ENCODE results near the gene LAD1.

Gene LAD1

GRCh38 chr1:201365251-201365650 is 33.9 kb downstream of the LAD1 start:
- H3K4me3 ChIP-seq (ENCODE audit: low read depth, low read length) = no peak overlapping the region
- TF ChIP-seq CTCF (IDR thresholded peaks at IDR 0.05; ENCODE audit: low read depth, low read length, missing control alignments) = no peak
- in situ Hi-C loops (cut with HindIII; ENCODE audit: low sequenced_read_pairs) = no loop called here
- no peak for DNase-seq (ENCODE audit: low read depth)

- no peak overlapping the region for H3K4me3 ChIP-seq (ENCODE audit: low read depth, low read length)
- no peak for DNase-seq (ENCODE audit: low read depth)
- in situ Hi-C loops (cut with HindIII; ENCODE audit: low sequenced_read_pairs) = no loop called here
- TF ChIP-seq CTCF (IDR thresholded peaks at IDR 0.05; ENCODE audit: low read depth, low read length, missing control alignments) = no peak
Observed at GRCh38 chr1:201364808-201365105, 34.4 kb downstream of the LAD1 start.

- in situ Hi-C loops (cut with HindIII; ENCODE audit: low sequenced_read_pairs) = no loop called here
- no peak for TF ChIP-seq CTCF (IDR thresholded peaks at IDR 0.05; ENCODE audit: low read depth, low read length, missing control alignments)
- no peak overlapping the region for H3K4me3 ChIP-seq (ENCODE audit: low read depth, low read length)
- DNase-seq (ENCODE audit: low read depth) = no peak
Observed at GRCh38 chr1:201363467-201363866, 35.7 kb downstream of the LAD1 start.

- H3K4me3 ChIP-seq (ENCODE audit: low read depth, low read length) = no peak overlapping the region
- no peak for TF ChIP-seq CTCF (IDR thresholded peaks at IDR 0.05; ENCODE audit: low read depth, low read length, missing control alignments)
- DNase-seq (ENCODE audit: low read depth) = no peak
- in situ Hi-C loops (cut with HindIII; ENCODE audit: low sequenced_read_pairs) = no loop called here
Observed at GRCh38 chr1:201362906-201363305, 36.2 kb downstream of the LAD1 start.

GRCh38 chr1:201361652-201362504 is 37.2 kb downstream of the LAD1 start:
- no peak overlapping the region for H3K4me3 ChIP-seq (ENCODE audit: low read depth, low read length)
- no peak for DNase-seq (ENCODE audit: low read depth)
- in situ Hi-C loops (cut with HindIII; ENCODE audit: low sequenced_read_pairs) = no loop called here
- TF ChIP-seq CTCF (IDR thresholded peaks at IDR 0.05; ENCODE audit: low read depth, low read length, missing control alignments) = peak; percentile 79

- in situ Hi-C loops (cut with HindIII; ENCODE audit: low sequenced_read_pairs) = no loop called here
- H3K4me3 ChIP-seq (ENCODE audit: low read depth, low read length) = no peak overlapping the region
- DNase-seq (ENCODE audit: low read depth) = no peak
- TF ChIP-seq CTCF (IDR thresholded peaks at IDR 0.05; ENCODE audit: low read depth, low read length, missing control alignments) = no peak
Observed at GRCh38 chr1:201360901-201361651, 38.0 kb downstream of the LAD1 start.
